A549 treated with AZD2906 at 1 μM for 4 hours (cell line): ENCODE results near the gene NTN1. TPM values are rescaled to one million over a fixed set of nuclear protein-coding genes. Genes with fewer than 3 reads are reported as not detected.

ENCODE experiments used
- total RNA-seq: library from RNA; stranded (reverse); fragments of 200-300 nt; extraction: Qiagen RNA extraction; gene quantifications from 5 replicates; pipeline ENCODE4 v1.2.3, GENCODE V29; 2022

NTN1 gene
- 0.46 to 0.85 TPM (median 0.58 TPM) in 5 replicates for total RNA-seq

DNA sequence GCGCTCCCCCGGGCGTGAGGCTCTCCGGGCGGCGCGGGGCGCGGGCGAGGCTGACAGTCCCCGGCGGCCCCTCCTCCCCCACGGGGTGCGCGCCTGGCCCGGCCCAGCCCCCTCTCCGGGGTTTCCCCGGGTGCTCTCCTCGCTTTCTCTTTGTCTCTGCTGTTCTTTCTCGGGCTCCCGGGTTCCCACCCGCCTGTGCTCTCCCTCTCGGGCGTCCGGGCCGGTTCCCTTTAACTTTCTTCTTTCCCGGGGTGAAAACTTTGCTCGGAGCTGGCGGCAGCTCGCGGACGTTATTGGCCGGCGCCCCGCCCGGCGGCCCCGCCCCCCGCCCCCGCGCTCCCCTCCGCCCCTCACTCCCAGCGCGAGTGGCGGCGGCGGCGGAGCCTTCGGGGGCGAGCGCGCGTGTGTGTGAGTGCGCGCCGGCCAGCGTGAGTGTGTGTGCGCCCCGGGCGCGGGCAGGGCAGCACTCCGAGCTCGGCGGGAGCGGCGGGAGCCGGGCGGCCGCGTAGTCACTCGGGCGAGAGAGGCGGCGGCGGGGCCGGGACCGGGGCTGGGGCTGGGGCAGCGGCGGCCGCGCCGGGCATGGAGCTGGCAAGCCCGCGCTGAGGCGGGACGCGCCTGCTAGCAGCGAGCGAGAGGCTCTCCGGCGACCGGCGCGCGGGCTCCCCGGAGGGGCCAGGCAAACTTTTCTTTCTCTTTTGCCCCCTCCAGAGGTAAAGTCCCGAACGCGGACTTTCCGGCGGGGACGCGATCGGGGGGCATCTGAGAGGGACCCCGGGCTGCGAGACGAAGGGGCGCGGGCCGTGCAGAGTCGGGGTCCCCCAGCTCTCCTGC, at the start of gene NTN1:
NTN1 (plus strand) TSS at position 353 of the 834 bp plus-strand sequence. CDS start 864 bp downstream, outside the sequence.

Other genes with a start within 250 kb of the NTN1 start
- gene MFSD6L, start 222.1 kb upstream of the NTN1 start, total RNA-seq, result 0.03 TPM in 1 of 5 replicates, not detected in the others
- gene PIK3R6, start 153.8 kb upstream of the NTN1 start, total RNA-seq, result not detected in 5 replicates
- 0.03 to 0.18 TPM (median 0.08 TPM) in 4 of 5 replicates, not detected in the other for gene PIK3R5, start 55.8 kb upstream of the NTN1 start, total RNA-seq